Fibroblast of the conjunctiva (primary cell): ENCODE measurements around the gene PHACTR2.
A peak's percentile ranks its signal among the peaks of the same experiment; 100 is the strongest.
"Not testable (repeated sequence)": the region's sequence is repeated elsewhere in the genome, so short reads cannot be mapped to it uniquely, and the experiment has no call there.

ENCODE experiments used
- DNase-seq: peaks from one replicate; pipeline ENCODE4 v3.0.0-alpha.2; 2010; ENCODE audit warnings: low read depth

PHACTR2 gene

DNA sequence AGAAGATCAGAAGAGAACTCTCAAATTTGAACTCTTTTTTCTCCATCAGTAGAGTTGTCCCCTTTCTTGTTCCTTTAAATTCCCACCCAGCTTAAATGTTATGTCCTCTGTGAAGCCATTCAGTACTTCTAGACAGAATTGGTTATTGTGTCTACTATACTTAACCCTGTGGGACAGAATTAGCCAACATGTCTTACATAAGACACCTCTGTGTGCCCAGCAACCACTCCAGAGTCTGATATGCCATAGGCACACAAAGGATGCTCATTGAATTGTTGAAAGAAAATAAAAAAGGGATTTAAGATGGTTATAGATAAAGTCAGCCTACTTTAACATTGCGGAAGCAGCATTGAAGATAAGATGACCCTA lies 88.4 kb downstream of the PHACTR2 start:
- no peak for DNase-seq

DNA sequence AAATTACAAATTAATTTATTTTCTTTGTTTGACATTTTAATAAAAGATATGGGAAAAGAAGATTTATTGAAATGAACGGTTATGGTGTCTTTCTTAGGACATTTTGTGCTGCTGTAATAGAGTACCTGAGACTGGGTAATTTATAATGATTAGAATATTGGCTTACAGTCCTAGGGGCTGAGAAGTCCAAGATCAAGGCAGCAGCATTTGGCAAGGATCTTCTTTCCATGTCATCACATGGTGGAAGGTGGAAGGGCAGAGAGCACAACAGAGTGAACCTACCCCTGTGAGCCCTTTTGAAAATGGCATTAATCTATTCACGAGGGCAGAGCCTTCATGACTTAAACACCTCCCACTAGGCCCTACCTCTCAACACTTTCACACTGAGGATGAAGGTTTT lies 89.7 kb downstream of the PHACTR2 start:
- no peak for DNase-seq

DNA sequence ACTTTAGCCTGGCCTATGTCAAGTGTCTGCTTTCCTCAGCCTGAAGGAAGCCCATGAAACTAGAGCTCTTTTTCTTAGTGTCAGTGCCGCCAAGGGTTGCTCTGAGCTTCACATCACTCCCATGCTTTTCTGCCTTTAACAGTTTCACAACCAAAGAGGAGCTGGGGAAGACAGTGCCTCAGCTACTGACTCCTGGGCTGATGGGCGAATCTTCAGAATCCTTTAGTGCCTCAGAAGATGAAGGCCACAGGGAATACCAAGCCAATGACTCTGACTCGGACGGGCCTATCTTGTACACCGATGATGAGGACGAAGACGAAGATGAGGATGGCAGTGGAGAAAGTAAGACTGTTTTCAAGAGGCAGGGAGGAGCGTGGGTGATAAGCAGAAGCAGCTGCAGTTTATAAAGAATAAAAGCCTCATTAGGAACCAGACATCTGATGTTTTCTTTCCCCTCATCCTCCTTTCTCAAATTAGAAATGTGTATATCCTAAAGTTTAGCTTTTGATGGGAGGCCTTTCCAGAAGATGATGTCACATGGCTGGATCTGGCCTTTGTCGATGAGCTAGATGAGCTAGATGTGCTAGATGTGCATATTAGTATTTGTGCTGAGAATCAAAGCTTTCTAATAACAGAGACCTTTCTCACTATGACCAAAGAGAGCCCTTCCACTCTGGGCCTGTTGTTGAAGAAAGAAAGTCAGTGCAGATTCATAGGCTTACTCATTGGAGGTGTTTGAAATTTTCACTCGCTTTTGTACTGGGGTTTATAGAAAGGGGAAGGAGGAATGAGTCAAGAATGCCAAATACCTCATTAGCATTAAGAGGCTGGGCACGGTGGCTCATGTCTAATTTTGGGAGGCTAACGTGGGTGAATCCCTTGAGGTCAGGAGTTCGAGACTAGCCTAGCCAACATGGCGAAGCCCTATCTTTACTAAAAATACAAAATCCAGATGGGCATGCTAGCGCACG lies 94.6 kb downstream of the PHACTR2 start:
- DNase-seq = no peak

DNA sequence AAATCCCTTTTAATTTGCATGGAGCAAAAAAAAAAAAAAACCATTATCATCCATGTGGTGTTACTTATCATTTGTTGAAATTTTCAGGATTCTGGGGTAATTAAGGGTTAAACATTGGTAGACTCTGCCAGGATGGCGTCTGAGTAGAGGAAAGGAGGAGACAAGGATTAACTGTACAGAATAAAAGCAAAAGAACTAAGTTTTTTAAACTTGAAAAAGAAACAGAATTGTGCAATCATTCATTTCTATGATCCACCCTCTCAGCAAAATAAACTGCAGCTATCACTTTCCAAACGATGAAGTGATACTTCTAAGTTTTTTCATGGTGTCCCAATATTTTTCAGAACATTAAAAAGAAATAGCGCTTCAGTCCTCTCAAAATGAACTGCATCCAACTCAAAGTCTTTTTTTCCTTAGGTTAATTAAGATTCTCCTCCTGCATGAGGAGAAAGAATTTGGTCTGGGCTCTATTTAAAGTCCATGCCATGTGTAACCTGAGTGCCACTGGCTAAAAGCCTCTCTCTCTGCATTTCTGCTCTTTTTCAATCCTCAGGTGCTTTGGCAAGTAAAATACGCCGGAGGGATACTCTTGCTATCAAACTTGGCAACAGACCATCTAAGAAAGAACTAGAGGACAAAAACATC lies 95.9 kb downstream of the PHACTR2 start:
- peak; percentile 49 for DNase-seq

DNA sequence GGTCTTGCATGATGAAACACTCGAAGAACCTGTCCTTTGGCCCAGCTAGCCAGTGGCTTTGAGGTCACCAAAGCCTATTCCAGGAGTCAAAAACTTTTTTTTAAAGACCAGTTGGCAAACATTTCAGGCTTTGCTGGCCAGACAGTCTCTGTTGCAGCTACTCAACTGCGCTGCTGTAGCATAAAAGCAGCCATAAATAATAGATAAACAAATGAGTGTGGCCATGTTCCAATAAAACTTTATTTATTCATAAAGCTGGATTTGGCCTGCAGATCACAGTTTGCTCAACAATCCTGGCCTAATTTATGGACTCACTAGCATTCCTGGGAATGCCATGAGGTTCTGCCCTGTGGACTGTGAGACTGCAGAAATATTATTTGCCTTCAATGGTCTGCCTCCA lies 96.6 kb downstream of the PHACTR2 start:
- DNase-seq = peak; percentile 18

DNA sequence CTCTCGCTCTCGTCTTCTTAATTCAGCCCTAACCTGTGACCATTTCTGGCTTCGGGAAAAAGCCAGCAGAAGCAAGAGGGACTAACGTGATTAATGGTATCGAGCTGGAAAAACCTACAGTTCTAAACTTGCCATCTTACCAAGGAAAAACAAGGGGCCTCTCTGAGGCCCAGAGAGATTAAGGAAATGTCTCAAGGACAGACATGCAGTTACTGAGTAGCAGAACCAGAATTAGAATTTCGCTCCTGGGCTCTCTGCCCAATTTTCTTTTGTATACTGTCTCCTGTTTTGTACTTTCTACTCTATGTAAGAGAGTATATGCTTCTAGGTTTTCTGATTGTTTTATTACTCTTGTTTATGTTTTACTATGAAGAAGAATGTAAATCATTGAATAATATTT lies 97.6 kb downstream of the PHACTR2 start:
- no peak for DNase-seq

DNA sequence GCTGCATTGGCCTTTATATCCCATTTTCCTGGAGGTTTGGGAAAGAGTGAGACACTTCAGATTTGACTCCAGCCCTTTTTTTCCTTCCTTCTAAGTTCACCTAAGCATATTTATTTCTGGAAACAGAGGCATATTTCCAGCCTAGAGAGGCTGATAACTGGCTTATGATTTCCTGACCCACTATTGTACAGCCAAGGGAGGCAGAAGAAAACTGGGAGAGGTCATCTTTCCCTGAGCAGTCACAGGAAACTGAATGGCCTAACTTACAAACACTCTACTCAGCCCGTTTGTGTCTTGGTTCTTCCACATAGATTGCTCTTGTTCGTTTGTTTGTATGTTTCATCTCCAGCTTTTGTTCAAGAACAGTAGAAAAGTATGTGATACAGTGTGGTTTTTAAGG lies 101.2 kb downstream of the PHACTR2 start:
- no peak for DNase-seq

DNA sequence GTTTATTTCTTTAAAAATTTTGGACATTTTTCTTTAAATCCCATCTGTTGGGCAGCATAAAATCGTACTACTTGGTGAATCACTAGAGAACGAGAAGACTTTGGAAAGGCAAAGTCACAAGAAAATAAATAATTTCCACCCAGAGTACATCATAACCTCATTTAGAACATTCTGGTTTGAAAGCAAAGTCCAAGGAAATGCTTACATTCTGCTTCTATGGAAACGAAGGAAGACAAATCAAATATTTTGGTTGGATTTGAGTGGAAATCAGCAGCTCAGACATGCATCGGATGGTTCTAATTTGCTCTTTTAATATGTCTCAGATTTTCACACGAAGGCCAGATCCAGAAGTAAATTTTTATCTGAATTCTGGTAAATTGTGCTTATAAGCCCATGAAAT lies 104.7 kb downstream of the PHACTR2 start:
- DNase-seq = peak; percentile 79

DNA sequence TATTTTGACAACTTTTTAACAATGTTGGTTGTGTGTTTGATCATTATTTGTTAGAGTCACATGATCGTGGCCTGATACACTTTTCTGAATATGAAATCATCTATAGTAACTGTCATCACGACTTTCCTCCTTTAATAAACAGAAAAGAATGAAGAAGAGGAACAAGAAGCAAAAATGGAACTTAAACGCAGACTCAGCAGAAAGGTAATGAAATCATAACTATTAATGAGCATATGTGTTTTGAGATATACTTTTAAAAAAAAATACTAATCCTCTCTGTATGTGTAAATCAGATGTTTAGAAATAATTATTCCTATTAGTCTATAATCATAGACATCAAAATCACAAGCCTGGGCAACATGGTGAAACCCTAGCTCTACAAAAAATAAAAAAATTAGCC lies 105.3 kb downstream of the PHACTR2 start:
- DNase-seq = no peak

DNA sequence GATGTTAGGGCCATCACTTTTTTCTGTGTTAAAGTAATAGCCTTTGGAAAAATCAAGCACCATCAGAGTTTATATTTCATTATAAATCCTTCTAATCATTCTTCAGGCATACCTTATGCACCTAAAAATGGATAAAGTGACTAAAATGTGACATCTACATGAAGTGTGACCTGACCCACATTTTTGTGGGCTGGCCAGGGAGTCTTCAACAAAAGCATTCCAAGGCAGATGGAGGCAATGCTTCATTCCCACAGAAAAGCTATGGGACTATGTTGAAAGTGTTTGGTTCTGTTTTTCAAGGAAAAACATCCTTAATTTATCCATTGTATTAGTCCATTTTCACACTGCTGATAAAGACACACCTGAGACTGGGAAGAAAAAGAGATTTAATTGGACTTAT lies 106.6 kb downstream of the PHACTR2 start:
- DNase-seq = no peak

DNA sequence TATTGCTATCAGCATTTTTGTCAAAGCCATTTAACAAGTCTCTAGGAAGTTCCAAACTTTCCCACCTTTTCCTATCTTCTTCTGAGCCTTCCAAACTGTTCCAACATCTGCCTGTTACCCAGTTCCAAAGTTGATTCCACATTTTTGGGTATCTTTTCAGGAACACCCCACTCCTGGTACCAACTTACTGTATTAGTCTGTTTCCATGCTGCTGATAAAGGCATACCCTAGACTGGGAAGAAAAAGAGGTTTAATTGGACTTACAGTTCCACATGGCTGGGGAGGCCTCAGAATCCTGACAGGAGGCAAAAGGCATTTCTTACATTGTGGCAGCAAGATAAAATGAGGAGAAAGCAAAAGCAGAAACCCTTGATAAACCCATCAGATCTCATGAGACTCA lies 108.6 kb downstream of the PHACTR2 start:
- DNase-seq = not testable (repeated sequence)

DNA sequence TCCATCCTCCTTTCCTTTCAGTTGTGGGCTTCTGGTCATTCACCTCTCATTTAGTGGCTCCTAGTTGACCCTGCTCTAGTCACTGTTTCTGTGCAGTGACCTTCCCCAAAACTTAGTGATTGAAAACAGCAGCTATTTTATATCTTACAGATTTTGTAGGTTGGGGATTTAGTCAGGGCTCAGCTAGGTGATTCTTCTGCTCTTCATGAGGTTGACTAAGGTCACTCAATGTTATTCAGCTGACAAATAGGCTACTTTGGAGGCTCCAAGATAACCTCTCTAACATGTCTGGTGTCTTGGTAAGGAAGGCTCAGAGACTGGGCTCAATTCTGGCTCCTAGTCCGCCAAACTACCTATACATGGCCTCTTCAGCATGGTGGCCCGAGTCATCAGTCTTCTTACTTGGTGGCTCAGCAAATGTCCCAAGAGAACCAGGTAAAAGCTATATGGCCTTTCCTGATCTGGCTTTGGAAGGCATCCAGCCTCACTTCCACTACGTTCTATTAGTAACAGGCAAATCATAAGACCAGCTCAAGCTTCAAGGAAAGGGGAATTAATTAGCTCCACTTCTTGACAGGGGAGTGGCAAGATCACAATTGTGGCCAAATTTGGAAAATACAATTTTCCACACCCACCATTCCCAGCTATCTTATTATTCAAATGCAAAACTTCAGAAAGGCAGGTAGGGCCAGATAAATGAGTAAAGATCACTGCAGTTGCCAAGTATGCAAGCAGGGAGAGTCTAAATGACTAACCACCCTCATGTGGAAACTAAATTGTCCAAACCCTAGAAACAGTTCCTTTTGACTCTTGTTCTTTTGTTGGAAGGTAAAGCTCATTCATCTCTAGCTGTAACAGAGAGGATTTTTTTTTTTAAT lies 114.9 kb downstream of the PHACTR2 start:
- DNase-seq = no peak

DNA sequence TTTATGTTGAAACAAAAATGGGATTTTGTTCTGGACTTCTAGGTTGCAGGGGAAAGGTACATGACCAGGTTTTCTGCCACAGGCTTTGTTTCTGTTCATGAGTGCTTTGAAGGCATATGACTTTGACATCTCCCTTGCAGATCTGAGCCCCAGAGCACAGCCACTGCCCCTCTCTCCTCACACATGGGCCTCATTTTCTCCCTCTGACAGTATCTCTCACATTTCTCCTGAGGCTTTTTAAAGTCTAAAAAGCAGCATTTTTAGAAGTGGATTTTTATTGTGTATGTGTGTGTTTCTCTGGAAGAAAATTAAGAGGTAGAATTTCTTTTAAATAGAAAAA lies 115.5 kb downstream of the PHACTR2 start:
- DNase-seq = no peak

DNA sequence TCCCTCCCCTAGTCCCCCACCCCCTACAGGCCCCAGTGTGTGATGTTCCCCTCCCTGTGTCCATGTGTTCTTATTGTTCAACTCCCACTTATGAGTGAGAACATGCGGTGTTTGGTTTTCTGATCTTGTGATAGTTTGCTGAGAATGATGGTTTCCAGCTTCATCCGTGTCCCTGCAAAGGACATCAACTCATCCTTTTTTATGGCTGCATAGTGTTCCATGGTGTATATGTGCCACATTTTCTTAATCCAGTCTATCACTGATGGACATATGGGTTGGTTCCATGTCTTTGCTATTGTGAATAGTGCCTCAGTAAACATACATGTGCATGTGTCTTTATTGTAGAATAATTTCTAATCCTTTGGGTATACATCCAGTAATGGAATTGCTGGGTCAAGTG lies 118.8 kb downstream of the PHACTR2 start:
- DNase-seq = not testable (repeated sequence)

DNA sequence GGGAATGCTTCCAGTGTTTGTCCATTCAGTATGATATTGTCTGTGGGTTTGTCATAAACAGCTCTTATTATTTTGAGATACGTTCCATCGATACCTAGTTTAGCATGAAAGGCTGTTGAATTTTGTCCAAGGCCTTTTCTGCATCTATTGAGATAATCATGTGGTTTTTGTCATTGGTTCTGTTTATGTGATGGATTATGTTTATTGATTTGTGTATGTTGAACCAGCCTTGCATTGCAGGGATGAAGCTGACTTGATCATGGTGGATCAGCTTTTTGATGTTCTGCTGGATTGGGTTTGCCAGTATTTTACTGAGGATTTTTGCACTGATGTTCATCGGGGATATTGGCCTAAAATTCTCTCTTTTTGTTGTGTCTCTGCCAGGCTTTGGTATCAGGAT lies 120.7 kb downstream of the PHACTR2 start:
- not testable (repeated sequence) for DNase-seq

DNA sequence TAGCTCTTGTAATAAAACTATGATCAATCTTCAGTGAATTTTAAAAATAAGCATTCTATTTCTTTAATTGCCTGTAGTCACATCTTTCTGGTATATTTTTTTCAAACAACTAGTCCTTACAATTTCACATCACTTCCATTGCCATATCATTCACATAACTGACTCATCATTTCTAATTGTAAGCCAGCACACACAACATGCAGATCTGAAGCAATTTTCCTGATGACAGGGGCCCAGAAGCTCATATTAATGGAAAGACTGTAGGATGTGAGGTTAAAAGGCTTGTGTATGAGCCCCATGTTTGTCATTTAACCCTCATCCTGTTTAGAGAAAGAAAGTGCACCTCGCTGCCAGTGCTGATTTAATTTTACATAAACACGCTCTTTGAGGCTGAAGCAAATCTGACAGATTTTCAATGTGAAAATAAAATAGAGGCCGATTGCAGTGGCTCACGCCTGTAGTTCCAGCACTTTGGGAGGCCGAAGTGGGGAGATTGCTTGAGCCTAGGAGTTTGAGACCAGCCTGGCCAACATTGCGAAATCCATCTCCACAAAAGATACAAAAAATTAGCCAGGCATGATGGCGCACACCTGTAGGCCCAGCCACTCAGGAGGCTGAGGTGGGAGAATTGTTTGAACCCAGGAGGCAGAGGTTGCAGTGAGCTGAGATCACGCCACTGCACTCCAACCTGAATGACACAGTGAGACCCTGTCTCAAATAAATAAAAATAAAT lies 125.2 kb downstream of the PHACTR2 start:
- DNase-seq = no peak

DNA sequence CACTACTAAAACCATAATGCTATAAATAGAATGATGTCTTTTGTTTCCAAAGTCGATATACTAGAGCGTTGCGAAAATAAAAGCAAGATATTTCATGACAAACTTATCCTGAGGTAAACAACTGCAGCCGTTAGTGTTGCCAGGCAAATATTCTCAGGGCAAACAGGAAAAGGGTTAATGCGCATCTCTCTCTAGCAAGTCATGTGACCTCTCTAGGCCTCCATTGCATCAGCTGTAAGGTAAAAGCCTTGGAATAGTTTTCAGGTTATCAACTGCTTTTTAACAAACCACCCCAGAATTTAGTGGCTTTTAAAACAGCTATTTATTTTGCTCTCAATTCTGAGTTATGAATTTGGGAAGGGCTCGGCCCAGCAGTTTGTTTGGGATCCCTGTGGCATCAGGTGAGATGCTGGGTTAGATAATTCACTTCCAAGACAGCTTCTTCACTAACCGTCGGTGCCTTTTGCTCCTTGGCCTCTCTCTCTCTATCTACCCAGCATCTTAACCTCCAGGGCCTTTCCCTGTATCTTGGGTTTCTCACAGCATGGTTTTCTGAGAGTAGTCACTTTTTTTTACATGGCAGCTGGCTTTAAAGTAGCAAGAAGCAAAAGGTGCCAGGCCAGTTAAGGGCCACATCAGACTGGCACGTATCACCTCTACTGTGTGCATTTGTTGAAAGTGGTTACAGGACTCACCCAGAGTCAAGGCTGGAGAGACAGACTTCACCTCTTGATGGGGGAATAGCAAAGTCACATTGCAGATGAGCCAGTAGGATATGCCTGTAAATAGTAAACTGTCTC lies 126.2 kb downstream of the PHACTR2 start:
- no peak for DNase-seq

DNA sequence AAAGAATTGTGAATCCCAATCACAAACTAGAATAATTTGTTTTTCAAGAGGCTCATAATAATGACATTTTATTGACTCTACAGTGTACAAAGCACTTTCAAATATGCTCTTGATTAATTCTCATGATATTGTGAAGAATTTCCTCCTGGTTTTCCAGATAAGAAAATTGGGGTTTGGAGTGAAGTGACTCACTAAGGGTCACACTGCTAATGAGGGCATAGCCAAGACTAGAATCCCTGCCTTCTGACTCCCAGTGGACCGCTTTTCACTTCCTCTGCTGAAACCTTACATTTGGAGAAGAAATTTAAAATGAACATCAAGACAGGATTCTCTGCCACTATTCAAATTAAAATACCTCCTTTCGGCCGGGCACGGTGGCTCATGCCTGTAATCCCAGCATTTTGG lies 127.1 kb downstream of the PHACTR2 start:
- DNase-seq = no peak

DNA sequence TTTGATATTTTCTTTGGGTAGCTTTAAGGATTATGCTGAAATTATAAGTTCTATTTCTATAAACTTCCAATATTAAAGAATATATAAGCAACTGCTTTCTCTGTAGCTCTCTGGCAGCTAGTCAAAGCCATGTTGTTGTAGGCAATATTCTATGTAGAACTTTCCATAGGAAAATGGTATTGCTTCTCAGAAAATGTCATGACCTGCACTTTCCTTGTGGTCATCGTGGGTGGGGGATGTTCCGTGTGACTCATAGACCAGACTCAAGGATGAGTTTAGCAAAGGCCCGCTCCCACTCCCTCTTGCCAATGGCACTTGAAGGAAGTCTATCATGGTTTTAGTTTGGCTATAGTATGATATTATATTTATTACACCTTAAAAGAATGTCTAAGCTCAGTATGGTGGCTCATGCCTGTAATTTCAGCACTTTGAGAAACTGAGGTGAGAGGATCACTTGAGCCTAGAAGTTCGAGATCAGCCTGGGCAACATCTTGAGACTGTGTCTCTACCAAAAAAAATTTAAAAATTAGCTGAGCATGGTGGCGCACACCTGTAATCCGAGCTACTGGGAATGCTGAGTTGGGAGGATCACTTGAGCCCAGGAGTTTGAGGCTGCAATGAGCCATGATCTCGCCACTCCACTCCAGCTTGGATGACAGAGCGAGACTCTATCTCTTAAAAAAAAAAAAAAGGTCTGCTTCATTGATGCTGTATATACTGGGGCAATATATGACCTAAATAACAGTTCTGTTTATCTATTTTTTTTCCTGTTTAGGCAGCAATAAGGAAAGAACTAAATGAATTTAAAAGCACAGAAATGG lies 128.7 kb downstream of the PHACTR2 start:
- peak; percentile 43 for DNase-seq

DNA sequence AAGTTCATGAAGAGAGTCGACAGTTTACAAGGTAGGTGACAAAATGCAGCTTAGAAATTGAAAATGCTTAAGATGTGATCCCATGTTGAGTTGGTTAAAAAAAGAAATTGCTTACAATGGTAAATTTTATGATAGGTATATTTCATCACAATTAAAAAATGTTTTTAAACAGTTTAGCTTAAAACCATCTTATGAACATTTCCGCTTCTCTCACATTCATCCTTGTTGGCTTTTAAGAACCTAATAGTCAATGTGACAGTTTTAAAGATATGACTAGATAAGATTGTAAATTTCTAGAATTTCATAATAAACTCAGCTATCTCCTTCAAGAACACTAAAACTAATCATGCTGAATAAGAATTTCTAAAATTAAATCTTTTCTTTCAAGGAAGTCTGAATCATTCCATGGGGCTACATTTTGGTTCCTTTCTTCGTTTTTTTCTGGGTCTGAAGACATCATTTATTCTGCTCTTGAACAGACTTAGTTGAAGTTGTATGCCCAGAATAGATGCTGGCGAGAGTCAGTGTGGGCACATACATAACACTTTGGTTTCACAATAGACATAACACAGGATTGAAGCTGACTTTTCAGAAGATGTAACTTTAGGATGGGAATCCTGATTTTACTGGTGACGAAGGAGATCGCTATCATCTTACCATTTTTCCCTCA lies 129.5 kb downstream of the PHACTR2 start:
- DNase-seq = no peak
